Smooth muscle cell of the brain vasculature (primary cell): ENCODE results near the gene C8G.
A peak's percentile ranks its signal among the peaks of the same experiment; 100 is the strongest.

ENCODE experiments used
- DNase-seq: peaks from one replicate; pipeline ENCODE4 v3.0.0-alpha.2; 2012; ENCODE audit warnings: low read depth, low spot score

Gene C8G

GRCh38 chr9:136941231-136942111, 3.6 kb upstream of the C8G start:
- DNase-seq = no peak

DNA sequence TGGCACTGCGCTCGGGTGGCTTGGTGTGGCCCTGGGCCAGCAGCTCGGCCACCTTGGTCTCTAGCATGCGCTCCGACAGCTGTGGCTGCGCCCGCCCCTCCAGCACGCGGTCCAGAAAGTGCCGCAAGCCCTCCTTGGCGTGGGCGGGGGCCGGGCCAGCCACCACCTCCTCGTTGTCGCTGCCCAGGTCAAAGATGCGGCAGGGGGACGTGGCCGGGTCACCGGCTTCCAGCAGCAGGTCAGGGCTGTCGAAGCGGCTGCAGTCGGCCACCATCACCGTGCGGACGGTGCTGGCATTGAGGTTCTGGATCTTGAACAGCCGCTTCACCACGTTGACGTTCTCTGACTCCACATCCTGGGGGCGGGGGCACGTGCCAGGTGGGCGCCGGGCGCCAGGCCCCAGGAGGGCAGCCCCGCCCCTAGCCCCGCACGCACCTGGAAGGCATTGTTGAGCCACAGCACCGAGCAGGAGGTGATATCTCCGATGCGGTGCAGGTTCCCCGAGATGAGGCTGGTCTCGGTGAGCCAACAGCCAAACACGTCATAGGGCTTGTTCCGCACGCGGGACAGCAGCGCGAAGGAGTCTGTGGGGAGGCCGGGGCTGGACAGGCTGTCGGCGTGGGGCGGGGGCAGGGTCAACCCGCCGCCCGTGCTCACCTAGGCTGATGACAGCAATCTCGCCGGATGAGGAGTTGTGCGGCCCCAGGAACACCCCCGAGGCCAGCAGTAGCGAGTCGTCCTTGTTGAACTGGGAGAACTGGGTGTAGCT, 2.7 kb upstream of the C8G start:
- DNase-seq = no peak

- no peak for DNase-seq
These were observed 2.2 kb upstream of the C8G start for GRCh38 chr9:136942881-136943230.

GRCh38 chr9:136943291-136944211, 1.5 kb upstream of the C8G start:
- no peak for DNase-seq

DNA sequence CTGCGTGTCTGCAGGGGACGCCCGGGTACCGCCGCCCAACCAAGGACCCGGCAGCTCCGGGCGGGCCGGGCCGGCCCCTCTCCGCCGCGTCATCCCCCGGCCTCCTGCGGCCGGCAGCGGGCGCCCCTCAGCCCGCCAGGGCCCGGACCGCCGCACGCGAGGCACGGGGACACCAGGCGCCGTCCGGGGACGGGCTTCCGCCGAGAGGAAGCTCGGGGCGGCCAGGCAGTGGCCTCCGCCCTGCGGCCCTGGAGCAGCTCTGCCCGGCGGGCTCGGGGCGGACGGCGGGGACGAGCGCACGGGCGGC, 878 bp upstream of the C8G start:
- DNase-seq = no peak

GRCh38 chr9:136945333-136946227, 537 bp downstream of the C8G start:
- no peak for DNase-seq

GRCh38 chr9:136946228-136947027, 1.4 kb downstream of the C8G start:
- DNase-seq = no peak

- no peak for DNase-seq
These were observed 2.2 kb downstream of the C8G start for GRCh38 chr9:136947028-136947891.

- DNase-seq = no peak
These were observed 3.0 kb downstream of the C8G start for GRCh38 chr9:136947955-136948510.

GRCh38 chr9:136949239-136949816, 4.3 kb downstream of the C8G start:
- no peak for DNase-seq

GRCh38 chr9:136949817-136950655, 5.0 kb downstream of the C8G start:
- peak; percentile 40 for DNase-seq

- no peak for DNase-seq
These were observed 5.7 kb downstream of the C8G start for GRCh38 chr9:136950656-136951276.

GRCh38 chr9:136951541-136952320, 6.7 kb downstream of the C8G start, which contains the start of gene LCN12:
Gene LCN12, plus strand, starts transcription at chr9:136952273. Its CDS starts 55 bp downstream, at chr9:136952328.
- no peak for DNase-seq

- DNase-seq = no peak
These were observed 7.3 kb downstream of the C8G start for GRCh38 chr9:136952321-136952850.

DNA sequence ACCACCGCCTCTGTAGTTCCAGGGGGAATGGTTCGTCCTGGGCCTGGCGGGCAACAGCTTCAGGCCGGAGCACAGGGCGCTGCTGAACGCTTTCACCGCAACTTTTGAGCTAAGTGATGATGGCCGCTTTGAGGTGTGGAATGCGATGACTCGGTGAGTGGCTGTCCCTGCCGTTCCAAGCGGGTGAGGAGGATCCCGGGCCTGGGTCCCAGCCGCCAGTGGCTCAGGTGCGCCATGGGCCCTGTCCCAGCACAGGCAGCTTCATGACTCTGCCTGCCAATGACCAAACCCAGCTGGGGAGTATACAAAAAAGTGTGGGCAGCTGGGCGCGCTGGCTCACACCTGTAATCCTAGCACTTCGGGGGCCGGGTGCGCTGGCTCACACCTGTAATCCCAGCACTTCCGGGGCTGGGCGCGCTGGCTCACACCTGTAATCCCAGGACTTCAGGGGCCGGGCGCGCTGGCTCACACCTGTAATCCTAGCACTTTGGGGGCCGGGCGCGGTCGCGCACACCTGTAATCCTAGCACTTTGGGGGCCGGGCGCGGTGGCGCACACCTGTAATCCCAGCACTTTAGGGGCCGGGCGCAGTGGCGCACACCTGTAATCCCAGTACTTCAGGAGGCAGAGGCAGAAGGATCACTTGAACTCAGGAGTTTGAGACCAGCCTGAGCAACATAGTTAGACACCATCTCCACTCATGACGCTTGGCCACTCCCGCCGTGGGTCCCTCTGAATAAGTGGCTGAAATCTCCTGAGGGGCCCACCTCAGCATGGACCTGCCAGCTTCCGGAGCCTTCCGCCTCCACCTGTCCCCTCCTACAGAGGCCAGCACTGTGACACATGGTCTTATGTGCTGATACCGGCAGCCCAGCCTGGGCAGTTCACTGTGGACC, 8.1 kb downstream of the C8G start:
- DNase-seq = no peak
